Dermis microvascular lymphatic vessel endothelial cell (primary cell): ENCODE measurements around the gene TSC22D2. TPM values are rescaled to one million over a fixed set of nuclear protein-coding genes. Genes with fewer than 3 reads are reported as not detected.
A peak's percentile ranks its signal among the peaks of the same experiment; 100 is the strongest.
"Not testable (repeated sequence)": the region's sequence is repeated elsewhere in the genome, so short reads cannot be mapped to it uniquely, and the experiment has no call there.

Experiments used
- DNase-seq, 2 donors: peaks; one replicate each; pipeline versions ENCODE4 v3.0.0 to v3.0.0-alpha.2; 2010; ENCODE audit warnings: low read depth in 2 of 2
- total RNA-seq: library from RNA; depleted of rRNA; stranded (reverse); fragments of >200 nt; gene quantifications from 2 replicates; pipeline ENCODE4 v1.2.1, GENCODE V29; 2014

TSC22D2 gene
- total RNA-seq, 1 donor from 2014 or later, result 4.2 TPM

- DNase-seq, result no peak
These were observed 76.3 kb downstream of the TSC22D2 start for GRCh38 chr3:150484410-150484809.

- no peak for DNase-seq
These were observed 80.8 kb downstream of the TSC22D2 start for GRCh38 chr3:150488867-150489266.

GRCh38 chr3:150490277-150490986 lies 82.3 kb downstream of the TSC22D2 start:
- DNase-seq, result no peak

GRCh38 chr3:150494411-150494977 lies 86.4 kb downstream of the TSC22D2 start:
- no peak for DNase-seq

- DNase-seq, result no peak
These were observed 87.1 kb downstream of the TSC22D2 start for GRCh38 chr3:150495149-150495548.

- peak; percentile 54 to 59 for DNase-seq
These were observed 87.6 kb downstream of the TSC22D2 start for GRCh38 chr3:150495563-150496168.

- peak; percentile 35 to 67 for DNase-seq
These were observed 89.9 kb downstream of the TSC22D2 start for GRCh38 chr3:150497956-150498355.

- DNase-seq, result not testable (repeated sequence)
These were observed 92.9 kb downstream of the TSC22D2 start for GRCh38 chr3:150500960-150501359.

- no peak for DNase-seq
These were observed 95.5 kb downstream of the TSC22D2 start for GRCh38 chr3:150503402-150504099.

GRCh38 chr3:150504483-150504882 lies 96.4 kb downstream of the TSC22D2 start:
- peak in 1 of 2 donors; percentile 68 for DNase-seq

GRCh38 chr3:150508401-150508800 lies 100.3 kb downstream of the TSC22D2 start:
- DNase-seq, result no peak

GRCh38 chr3:150509780-150510179 lies 101.7 kb downstream of the TSC22D2 start:
- no peak for DNase-seq

GRCh38 chr3:150511122-150511821 lies 103.2 kb downstream of the TSC22D2 start:
- DNase-seq, result no peak

- no peak for DNase-seq
These were observed 107.1 kb downstream of the TSC22D2 start for GRCh38 chr3:150515210-150515609.

Other genes starting within 250 kb of the TSC22D2 start
- gene SERP1, start 138.2 kb downstream of the TSC22D2 start, total RNA-seq, result 97.2 and 130 TPM in 2 replicates
- 165 and 216 TPM in 2 replicates for gene EIF2A, start 138.5 kb downstream of the TSC22D2 start, total RNA-seq
- 141 and 176 TPM in 2 replicates for gene SELENOT, start 195.0 kb downstream of the TSC22D2 start, total RNA-seq